ENCODE results near the gene AP3B1.

AP3B1 gene

DNA sequence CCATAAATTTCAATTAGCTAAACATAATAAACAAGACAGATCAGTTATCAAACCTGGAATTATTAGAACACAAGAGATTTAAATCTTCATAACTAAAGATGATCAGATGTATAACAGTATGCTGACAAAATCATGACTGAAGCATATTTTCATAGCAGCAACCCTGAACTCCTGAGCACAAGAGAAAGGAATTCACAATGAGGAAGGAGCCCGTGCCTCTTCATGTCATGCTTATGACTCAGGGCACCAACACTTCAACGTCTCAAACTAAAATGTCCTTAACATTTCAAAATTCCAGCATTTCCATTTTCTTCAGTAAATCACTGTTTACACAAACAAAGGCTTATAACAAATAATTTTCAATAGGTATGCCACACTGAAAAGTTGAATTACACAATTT is 6.7 kb downstream of the AP3B1 start:
- no peak for DNase-seq

DNA sequence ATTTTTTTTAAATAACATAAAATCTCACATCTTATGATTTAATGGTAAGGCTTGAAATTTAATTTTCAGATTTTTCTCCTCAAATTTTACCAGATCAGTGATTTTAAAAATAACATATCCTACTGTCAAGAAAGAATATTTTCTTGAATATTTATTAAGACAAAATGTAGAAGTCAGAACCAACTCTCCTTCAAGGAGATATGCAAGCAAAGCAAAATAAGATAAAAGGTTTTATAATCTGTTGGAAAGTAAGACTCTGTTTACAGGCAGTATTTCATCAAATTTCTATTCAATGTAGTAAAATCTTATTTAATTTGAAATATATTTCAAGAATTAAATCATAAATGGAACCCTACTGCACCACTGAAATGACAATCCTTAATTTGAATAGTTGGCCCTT is 7.3 kb downstream of the AP3B1 start:
- DNase-seq, result no peak

DNA sequence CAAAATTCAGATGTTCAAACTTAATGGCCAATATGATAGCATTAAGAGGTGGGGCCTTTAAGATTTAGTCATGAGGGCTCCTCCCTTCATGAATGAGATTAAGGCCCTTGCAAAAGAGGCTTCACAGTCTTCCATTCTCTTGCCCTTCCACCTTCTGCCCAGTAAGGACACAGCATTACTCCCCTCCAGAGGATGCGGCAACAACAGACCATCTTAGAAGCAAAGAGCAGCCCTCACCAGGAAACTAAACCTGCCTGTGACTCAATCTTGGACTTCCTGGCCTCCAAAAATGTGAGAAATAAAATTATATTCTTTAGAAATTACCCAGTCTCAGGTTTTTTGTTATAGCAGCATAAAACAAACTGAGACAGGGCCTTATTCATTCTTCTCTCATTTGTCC is 8.2 kb downstream of the AP3B1 start:
- no peak for DNase-seq

DNA sequence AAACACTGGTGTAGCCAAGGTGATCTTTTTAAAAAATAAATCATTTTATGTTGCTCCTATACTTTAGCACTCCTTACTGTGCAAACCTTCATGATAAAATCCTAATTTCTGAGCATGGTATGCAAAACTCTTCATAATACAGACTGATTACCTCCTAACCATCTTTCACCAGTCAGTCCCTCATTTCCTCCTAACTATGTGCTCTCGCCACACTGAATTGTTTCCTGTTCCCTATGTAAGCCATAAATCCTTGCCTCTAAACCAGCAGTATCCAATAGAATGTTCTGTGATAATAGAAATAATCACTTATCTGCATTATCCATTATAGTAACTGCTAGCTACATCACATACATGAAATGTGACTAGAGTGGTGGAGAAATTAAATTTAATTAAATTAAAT is 10.7 kb downstream of the AP3B1 start:
- DNase-seq, result no peak

GRCh38 chr5:78283105-78283504 is 11.4 kb downstream of the AP3B1 start:
- DNase-seq, result no peak

DNA sequence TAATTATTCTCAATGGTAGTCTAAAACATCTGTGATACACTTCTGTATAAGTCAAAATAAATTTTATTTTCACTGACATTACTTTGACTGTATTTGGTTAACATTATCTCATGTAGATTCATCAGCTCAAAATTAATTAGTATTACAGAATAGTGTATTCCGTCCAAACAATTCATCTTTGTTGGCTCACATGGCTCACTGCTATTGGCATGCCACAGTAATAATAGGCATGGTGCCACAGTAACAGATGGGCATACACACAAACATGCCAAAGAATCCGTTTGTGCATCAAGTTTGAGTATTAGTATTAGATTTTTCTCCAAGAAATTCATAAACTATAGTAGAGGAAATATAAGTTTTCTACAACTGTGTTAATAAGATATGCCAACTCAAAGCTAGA is 14.2 kb downstream of the AP3B1 start:
- DNase-seq, result no peak

DNA sequence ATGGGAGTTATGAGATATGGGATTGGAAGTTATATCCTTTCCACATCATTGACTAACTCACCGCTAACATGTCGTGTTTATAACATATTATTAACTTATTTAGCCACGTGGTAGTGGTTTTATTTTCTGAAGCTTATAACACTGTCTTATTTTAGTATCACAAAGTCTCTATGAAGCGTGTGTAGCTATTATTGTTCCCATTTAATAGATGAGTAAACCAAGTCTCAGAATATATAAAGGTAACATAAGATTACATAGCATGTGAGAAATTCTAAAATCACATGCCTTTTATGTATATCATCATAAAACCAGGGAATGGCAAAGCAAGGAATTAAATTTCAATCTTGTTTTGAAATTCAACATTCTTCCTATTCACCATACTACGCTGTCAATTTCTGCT is 15.3 kb downstream of the AP3B1 start:
- DNase-seq, result no peak

- no peak for DNase-seq
Observed at GRCh38 chr5:78277715-78278114, 16.8 kb downstream of the AP3B1 start.

DNA sequence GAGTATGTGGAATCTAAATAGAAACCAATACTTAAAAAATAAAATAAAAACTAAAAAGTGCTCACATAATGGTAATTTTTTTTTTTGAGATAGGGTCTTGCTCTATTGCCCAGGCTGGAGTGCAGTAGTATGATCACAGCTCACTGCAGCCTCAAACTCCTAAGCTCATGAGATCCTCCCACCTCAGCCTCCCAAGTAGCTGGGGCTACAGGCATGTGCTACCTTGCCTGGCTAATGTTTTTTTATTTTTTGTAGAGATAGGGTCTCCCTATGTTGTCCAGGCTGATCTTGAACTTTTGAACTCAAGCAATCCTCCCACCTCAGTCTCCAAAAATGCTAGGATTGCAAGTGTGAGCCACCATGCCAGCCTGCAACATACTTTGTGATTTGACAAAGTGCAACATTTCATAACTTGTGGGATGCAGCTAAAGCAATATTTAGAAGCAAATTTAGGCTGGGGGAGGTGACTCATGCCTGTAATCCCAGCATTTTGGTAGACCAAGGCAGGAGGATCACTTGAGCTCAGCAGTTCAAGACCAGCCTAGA is 18.4 kb downstream of the AP3B1 start:
- DNase-seq, result no peak

GRCh38 chr5:78274540-78275197 is 19.8 kb downstream of the AP3B1 start:
- no peak for DNase-seq

- DNase-seq, result no peak
Observed at GRCh38 chr5:78273436-78273835, 21.1 kb downstream of the AP3B1 start.

- no peak for DNase-seq
Observed at GRCh38 chr5:78271766-78272165, 22.7 kb downstream of the AP3B1 start.

- no peak for DNase-seq
Observed at GRCh38 chr5:78269088-78269703, 25.3 kb downstream of the AP3B1 start.

DNA sequence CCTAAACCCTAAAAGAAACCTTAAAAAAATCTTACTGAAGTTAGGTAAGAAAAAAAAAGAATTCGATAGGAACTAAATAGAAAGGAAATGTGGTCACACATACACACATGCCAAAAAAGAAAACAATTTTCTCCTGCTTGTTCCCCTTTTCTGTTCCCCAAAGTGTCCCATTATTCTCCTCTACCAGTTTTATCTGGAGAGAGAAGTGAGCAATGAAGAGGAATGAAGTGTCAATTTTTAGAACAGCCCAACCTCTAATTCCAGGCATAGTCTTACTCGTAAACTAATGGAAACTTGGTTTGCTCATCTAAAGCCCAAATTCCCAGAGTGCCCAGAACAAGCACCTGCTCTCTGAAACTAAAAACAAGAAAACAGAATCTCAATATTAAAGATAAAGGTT is 26.1 kb downstream of the AP3B1 start:
- peak; percentile 14 for DNase-seq

DNA sequence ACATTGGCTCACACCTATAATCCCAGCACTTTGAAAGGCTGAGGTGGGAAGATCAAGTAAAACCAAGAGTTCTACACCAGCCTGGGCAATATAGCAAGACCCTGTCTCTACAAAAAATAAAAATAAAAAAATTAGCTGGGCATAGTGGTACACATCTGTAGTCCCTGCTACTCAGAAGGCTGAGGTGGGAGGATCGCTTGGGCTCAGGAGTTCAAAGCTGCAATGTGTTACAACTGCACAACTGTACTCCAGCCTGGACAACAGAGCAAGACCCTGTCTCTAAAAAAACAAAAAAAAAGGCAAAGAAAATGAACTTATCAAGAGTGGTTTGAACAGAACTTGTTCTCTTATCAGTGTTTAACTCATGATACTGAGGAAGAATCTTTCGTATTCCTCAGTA is 29.3 kb downstream of the AP3B1 start:
- no peak for DNase-seq

DNA sequence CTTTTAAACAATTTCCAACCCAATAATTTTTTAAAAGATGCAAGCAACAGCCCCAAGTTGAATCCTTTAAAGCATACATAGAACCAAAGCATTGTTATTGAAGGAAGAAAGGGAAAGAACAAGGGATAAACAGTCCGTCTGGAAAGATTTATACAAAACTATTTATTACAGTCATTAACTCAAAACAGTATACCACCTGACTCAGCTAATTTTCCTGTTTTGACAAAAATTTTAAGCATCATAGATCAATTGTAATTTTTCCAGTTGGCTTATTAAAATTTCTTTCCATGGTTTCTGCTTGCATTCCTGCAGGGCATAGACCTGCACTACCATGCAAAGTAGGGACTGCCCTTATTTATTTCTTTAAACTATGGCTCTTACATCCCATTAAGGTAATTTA is 29.9 kb downstream of the AP3B1 start:
- DNase-seq, result no peak

DNA sequence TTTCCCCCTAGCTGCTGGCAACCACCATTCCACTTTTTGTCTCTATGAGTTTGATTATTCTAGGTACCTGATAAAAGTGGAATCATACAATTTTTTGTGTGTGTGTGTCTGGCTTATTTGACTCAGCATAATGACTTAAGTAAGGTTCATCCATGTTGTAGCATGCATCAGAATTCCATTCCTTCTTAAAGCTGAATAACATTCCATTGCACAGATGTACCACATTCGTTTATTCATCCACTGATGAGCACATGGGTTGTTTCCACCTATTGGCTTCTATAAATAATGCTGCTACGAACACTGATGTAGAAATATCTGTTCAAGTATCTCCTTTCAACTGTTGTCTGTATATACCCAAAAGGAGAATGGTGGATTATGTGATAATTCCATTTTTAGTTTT is 33.7 kb downstream of the AP3B1 start:
- DNase-seq, result no peak

DNA sequence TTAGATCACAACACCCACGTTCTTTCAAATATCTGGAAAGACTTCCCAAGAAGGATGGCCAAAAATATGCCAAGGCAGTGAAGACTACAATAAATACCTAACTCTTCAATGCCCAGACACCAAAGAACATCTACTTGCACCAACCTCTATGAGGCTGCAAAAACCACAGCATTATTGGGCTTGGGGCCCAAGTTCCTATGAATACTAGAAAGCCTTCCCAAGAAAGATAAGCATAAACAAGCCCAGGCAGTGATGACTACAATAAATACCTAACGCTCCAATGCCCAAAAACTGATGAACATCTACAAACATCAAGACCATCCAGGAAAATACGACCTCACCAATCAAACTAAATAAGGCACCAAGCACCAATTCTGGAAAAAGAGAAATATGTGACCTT is 41.3 kb downstream of the AP3B1 start:
- no peak for DNase-seq

- no peak for DNase-seq
Observed at GRCh38 chr5:78252715-78253114, 41.8 kb downstream of the AP3B1 start.

GRCh38 chr5:78251663-78252284 is 42.7 kb downstream of the AP3B1 start:
- no peak for DNase-seq

DNA sequence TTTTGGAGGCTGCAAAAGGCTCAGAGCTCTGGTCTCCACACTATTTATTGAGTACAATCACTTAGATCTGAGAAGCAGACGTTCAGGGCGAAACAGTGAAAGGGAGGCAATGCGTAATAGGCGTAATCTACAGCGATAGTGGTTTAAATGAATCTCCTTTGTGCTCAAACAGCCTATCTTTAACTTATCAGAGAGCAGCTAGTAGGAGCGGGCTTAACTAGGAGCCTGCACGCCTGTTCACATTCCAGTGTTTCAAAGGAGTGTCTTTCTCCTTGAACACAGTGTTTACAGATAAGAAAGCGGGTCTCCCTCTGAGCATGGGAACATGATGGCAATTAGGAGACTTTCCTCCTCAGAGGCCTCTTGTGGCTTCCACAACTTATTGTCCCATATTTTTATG is 49.4 kb downstream of the AP3B1 start:
- no peak for DNase-seq

GRCh38 chr5:78243639-78244038 is 50.9 kb downstream of the AP3B1 start:
- no peak for DNase-seq

- DNase-seq, result no peak
Observed at GRCh38 chr5:78243091-78243490, 51.4 kb downstream of the AP3B1 start.

DNA sequence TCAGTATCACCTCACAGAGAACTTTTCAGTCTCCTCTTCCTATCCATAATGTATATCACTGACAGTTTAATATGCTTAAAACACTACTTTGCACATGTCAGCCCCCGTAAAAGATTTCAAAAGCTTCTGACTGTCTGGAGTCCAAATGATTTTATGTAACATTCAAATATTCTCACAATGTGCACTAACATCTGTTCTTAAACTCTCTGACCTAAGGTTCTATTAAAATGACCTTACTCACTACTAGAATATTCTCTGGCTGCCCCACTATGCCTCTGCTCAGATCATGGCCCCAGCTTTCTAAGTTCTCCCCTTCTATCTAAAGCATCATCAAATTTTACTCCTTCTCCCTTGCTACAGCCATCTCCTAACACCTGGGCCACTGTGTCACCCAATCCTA is 52.5 kb downstream of the AP3B1 start:
- DNase-seq, result no peak

DNA sequence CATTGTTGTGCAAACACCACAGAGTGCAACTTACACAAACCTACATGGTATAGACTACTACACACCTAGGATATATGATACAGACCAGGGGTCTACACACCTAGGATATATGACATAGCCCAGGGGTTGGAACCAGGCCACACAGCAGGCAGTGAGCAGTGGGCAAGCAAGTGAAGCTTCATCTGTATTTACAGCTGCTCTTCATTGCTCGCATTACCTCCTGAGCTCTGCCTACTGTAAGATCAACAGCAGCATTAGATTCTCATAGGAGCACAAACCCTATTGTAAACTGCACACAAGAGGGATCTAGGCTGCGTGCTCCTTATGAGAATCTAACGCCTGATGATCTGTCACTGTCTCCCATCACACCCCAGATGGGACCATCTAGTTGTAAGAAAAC is 56.6 kb downstream of the AP3B1 start:
- DNase-seq, result no peak

Data from GF-D8 (cell line).